ENCODE measurements around the gene SLCO1B1. TPM values are rescaled to one million over a fixed set of nuclear protein-coding genes. Genes with fewer than 3 reads are reported as not detected.

SLCO1B1 gene
- total RNA-seq, 1 donor from 2014 or later, result not detected

- H3K9me3 ChIP-seq (replicated peaks), result no peaks in the 10 kb centered on the region
- no peak for TF ChIP-seq CTCF (IDR thresholded peaks at IDR 0.05; ENCODE audit: borderline replicate concordance)
- no peaks in the 10 kb centered on the region for H3K27me3 ChIP-seq (ENCODE audit: low read depth)
- no peak for DNase-seq
- H3K4me1 ChIP-seq, result peaks cover 6% of the 10 kb centered on the region
- H3K36me3 ChIP-seq, result no peaks in the 10 kb centered on the region
- H3K27ac ChIP-seq (replicated peaks), result no peak overlapping the region
- intact Hi-C loops (cut with micrococcal nuclease), result no loop called here
- H3K4me3 ChIP-seq, result no peak overlapping the region
Measured at GRCh38 chr12:21252070-21252469, 121.1 kb downstream of the SLCO1B1 start.

GRCh38 chr12:21257172-21257571, 126.2 kb downstream of the SLCO1B1 start:
- H3K4me1 ChIP-seq, result no peaks in the 10 kb centered on the region
- no peaks in the 10 kb centered on the region for H3K27me3 ChIP-seq (ENCODE audit: low read depth)
- no peaks in the 10 kb centered on the region for H3K36me3 ChIP-seq
- no peak for TF ChIP-seq CTCF (IDR thresholded peaks at IDR 0.05; ENCODE audit: borderline replicate concordance)
- peaks cover 13% of the 10 kb centered on the region for H3K9me3 ChIP-seq (replicated peaks)
- no peak overlapping the region for H3K27ac ChIP-seq (replicated peaks)
- DNase-seq, result no peak
- no peak overlapping the region for H3K4me3 ChIP-seq
- intact Hi-C loops (cut with micrococcal nuclease), result no loop called here

DNA sequence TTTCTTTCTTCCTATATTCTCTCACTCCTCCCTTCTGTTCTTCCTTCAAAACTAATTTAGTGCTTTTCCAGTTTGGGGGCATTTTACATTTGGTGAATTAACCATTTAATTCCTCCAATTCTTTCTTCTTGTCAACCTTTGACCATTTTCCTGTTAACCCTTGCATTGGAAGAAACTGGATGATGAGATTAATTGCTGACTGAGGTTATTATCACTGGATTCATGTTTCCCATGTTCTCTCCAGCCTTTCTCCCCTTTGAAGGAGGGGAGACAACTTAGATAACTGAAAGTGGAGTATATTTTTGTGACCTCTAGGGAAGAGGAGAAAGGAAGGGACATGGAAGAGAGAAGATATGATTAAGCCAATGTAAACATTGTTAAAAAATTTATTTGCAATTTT, 133.2 kb downstream of the SLCO1B1 start:
- intact Hi-C loops (cut with micrococcal nuclease), result no loop called here
- Histone ChIP-seq H3K36me3 (no peaks in the 10 kb centered on the region), H3K4me1 (no peaks in the 10 kb centered on the region), H3K27me3 (ENCODE audit: low read depth) (no peaks in the 10 kb centered on the region), H3K9me3 (replicated peaks) (peaks cover 23% of the 10 kb centered on the region), H3K27ac (replicated peaks) (no peak overlapping the region), H3K4me3 (no peak overlapping the region)
- TF ChIP-seq CTCF (IDR thresholded peaks at IDR 0.05; ENCODE audit: borderline replicate concordance), result no peak
- no peak for DNase-seq

DNA sequence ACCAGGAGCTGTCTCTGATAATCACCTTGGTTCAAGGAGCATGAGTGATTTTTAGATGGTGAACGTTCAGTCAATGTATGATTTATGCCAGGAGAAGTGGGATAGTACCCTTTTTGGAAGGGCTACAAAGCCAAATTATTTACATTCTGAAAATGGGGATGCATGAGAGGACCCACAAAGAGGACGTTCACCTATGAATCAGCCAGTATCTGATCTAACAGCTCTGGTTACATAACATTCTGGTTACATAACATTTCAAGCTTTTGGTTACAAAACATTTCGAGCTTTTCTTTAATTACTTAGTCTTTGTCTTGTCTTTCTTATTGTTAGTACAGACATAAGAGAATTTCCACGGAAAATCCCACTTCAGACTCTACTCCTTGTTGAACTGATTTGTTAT, 134.9 kb downstream of the SLCO1B1 start:
- Histone ChIP-seq H3K9me3 (replicated peaks) (peaks cover 11% of the 10 kb centered on the region), H3K4me1 (no peaks in the 10 kb centered on the region), H3K27ac (replicated peaks) (no peak overlapping the region), H3K4me3 (no peak overlapping the region), H3K27me3 (ENCODE audit: low read depth) (no peaks in the 10 kb centered on the region), H3K36me3 (no peaks in the 10 kb centered on the region)
- DNase-seq, result no peak
- intact Hi-C loops (cut with micrococcal nuclease), result no loop called here
- TF ChIP-seq CTCF (IDR thresholded peaks at IDR 0.05; ENCODE audit: borderline replicate concordance), result no peak

DNA sequence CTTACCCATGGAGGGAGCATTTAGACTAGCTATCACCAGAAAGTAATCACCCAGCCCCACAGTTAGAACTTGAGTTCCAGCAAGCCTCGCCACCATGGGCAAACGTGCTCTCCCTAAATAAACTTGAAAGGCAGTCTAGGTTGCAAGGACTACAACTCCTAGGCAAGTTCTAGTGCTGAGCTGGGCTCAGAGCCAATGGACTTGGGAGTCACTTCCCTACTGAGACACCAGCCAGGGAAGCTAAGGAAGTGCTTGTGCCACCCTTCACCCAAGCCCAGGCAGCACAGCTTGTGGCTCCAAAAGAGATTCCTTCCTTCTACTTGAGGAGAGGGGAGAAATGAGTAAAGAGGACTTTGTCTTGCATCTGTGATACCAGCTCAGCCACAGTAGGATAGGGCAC, 145.8 kb downstream of the SLCO1B1 start:
- no peaks in the 10 kb centered on the region for H3K36me3 ChIP-seq
- no peak overlapping the region for H3K4me3 ChIP-seq
- H3K9me3 ChIP-seq (replicated peaks), result no peaks in the 10 kb centered on the region
- no peaks in the 10 kb centered on the region for H3K4me1 ChIP-seq
- H3K27me3 ChIP-seq (ENCODE audit: low read depth), result peaks cover 4% of the 10 kb centered on the region
- no peak for DNase-seq
- TF ChIP-seq CTCF (IDR thresholded peaks at IDR 0.05; ENCODE audit: borderline replicate concordance), result no peak
- intact Hi-C loops (cut with micrococcal nuclease), result no loop called here
- no peak overlapping the region for H3K27ac ChIP-seq (replicated peaks)

Other genes with a start within 250 kb of the SLCO1B1 start
- not detected for gene SLCO1A2, start 203.7 kb downstream of the SLCO1B1 start, total RNA-seq
- gene IAPP, start 241.7 kb downstream of the SLCO1B1 start, total RNA-seq, result not detected